Stimulated activated CD4-positive, alpha-beta T cell treated with anti-CD3 and anti-CD28 coated beads, Interleukin-4, amount 100 ng/mL, for 24 hours (primary cell): ENCODE results near the gene SETX.

ENCODE experiments used
- DNase-seq: peaks from one replicate; pipeline ENCODE4 v3.0.0-alpha.2; 2020

Gene SETX

DNA sequence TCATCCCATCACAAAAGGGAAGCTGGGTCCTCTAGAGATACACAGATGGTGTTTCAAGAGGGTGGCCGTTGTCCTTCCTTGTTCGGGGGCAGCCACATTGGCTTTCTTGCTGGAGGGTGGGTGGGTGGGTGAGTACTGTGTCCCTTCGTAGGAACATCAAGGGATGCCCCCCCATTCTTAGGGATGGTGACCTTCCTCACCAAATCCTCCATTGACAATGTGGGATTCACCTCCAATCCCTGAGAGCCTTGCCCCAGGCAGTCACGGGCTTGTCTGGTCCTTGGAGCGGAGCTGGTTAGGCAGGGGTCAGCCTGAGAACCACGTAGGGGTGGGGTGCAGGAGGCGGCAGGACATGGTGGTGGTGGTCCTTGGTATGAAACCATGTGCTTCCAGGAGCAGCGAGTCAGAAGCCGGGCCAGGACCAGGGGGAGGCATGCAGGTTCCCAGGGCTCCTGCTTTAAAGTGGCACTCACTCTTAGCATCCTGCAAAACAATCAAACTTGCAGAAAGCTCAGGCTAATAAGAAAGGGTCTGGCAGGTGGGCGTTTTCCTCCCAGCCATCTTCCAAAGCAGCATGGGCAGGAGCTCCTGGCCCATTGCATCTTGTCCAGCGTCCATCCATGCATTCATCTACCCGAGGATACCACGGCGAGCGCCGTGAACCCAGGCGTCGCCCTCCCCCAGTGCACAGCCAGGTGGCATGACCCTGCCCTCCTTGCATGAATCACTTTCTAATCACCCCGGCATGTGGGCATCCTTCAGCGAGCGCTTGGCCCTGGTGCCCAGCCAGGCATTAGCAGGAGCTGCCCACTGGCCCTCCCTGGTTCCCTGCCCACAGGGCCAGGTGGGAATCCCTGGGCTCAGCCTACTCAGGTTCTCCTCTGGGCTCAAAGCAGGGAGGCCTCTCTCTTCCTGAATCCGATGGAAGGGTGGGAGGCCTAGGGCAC, 116.5 kb downstream of the SETX start:
- no peak for DNase-seq

DNA sequence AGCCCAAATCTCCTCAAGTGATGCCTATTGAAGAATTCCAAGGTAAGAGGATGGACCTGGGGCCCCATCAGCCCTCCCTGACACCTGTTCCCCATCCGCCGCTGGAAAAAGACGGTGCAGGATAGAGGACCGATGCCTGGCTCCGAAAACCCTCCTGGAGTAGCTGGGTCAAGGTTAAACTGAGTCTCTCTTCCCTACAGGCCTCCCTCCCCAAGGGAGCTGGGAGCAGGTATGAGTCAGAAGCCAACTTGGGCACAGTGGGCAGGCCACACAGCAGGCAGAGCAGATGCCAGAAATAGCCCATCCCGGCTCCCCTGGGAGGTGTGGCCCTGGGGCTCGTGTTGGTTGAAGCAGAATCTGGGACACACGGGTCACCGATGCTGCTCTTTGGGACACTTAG, 117.3 kb downstream of the SETX start:
- no peak for DNase-seq

DNA sequence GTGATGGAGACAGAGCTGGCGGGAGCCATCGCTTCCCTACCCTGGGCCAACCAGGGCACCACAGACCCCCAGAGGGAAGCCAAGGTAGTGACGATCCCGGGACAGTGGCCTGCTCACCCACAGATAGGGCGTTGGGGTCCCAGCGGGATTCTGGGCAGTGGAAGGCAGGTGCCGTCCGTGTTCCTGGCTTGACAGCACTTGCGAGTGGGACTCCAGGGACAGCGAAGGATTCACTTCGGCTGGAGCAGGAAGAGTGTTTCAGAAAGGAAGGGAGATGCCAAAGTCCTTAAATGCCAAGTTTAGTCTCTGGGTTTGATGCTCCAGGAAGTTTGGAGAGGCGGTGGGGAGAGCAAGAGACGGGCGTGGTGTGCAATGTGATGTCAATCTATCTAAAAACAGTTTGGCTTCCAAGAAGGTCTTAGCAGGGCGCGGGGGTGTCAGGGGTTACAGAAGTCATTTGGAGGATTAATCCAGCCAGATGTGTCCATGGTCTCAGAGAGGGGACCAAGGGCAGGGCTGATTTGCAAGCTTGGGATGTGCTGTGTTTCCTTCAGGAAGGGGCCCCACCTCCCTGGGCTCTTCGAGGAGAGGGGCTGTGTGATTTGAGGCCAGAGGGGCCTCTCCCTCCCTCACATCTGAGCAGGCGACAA, 118.0 kb downstream of the SETX start:
- no peak for DNase-seq

DNA sequence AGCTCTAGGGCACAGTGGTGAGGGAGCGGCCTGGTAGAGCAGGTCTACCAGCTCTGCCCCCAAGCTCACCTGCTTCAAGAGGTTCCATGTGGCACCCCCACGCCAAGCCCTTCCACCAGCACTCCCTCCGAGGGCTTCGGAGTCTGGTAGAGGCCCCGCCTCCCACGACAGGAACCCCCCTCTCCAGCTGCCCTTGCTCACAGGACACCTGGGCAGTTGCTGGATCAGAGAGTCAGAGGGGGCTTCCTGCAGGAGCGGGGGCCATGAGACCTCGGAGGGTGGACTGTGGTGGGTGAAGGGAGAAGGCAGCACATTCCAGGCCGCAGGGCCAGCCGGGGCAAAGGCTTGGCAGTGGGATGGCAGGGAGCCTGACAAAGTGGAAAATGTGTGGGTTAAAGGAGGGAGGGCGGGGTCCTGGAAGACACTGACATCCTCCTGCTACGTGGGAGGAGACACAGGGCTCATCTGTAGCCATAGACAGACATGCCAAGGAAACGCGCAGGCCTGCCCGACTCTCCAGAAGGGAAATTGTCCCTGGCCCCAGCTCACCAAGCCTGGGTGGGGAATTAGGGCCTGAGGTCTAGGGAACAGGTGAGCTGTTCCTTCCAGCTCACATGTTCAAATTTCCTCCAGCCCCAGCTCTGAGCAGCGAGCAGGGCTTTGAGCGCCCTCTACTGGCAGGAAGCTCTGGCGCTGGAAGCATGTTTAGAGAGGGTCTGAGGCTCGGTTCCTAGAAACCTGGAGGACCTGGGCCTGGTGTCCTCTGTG, 118.7 kb downstream of the SETX start:
- peak; percentile 83 for DNase-seq

DNA sequence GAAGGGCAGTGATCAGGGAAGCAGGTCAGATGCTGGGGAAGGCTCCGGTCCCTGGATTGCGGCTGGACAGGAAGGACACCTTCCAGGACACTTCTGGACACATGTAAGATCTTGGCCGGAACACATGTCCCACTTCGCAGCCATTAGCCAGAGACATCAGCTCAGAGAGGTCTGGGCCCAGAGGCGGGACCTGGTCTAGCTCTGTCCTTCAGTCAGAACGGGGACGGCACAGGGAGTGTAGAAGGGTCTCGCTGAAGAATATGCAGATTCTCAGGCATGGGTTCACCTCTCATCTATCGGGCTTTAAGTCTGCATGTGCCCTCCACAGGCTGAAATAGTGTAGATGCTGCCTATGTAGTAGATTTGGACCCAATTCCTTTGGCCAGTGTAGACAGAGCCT, 119.7 kb downstream of the SETX start:
- DNase-seq = no peak

DNA sequence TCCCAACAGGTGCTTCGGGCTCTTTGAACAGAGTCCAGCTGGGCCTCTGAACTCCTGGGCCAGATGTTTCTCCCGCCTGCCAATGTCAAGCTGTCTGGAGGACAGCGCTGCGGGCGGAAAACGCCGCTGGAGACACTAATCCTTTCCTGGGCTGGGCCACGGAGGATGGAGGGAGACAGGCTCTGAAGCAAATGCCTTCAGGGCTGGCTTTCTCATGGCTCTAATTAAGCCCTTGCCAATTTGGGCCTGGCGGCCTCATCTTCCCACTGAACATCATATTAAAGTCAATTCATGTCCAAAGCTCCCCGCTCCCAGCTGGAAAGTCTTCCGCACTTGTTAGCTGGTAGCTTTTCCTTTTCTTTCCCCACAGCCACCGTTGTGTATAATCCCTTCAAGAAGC, 120.3 kb downstream of the SETX start:
- no peak for DNase-seq

DNA sequence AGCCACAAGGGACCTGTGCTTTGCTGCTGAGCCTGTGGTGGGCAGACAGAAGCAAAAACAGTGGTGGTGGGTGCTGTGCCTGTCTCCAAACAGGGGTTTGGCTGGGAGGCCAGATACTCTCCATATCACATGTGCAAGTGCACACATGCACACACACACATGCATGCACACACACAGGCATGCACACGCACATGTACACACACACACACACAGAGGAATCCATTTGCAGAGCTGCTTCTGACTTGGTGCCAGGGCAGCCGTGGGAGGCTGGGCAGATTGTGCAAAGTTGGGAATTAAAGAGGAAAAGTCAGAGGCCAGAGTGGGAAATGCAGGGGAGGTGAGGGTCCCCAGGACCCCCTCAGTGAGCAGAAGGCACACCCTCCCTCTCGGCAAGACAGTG, 121.6 kb downstream of the SETX start:
- no peak for DNase-seq

DNA sequence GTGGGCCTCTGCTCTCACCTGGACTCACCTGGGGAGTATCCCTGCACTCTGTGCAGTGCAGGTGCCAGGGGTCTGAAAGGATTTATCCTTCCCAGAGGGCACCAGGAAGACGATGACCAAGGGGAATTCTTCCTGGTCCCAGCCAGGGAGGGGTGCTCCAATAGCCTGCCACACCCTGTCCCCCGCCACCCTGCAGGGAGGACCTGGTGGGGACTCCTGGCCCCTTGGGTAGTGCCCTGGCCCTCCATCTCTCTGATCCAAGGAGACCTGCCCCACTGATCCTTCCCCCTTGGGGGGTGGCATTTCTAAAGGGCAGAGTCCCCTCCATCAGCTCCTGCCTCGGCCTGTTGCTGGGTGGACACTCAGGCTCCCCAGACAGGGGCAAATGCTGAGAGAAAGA, 122.3 kb downstream of the SETX start:
- DNase-seq = no peak

DNA sequence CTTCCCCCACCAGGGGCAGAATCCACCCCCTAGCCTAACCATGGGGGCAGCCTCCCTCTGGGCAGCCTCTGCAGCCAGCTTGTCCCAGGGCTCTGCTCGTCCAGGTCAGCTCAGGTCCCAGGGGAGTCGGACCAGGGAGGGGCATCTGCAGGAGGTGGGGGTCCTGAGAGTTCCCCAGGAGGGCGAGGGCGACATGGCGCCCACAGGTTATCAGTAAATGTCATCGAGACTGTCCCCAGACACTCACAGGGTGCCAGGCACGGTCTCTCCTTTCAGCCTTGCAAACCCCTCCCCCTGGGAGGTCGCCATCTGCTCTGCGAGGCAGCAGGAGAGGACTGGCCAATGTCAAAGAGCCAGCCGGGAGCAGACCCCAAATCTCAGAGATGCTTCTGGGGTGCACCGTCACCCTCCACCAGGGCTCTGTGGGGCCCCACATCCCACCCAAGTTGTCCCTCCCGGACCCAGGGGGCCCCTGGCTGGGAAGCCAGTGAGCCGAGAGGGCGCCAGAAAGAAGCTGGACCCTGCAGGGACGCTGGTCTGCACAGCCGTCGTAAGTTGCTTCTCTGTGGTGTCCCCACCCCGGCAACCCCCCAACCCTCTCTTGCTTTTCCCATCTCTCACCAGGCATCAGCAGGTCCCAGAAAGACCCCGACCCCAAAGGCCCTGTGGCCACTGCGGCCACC, 123.6 kb downstream of the SETX start:
- DNase-seq = no peak

DNA sequence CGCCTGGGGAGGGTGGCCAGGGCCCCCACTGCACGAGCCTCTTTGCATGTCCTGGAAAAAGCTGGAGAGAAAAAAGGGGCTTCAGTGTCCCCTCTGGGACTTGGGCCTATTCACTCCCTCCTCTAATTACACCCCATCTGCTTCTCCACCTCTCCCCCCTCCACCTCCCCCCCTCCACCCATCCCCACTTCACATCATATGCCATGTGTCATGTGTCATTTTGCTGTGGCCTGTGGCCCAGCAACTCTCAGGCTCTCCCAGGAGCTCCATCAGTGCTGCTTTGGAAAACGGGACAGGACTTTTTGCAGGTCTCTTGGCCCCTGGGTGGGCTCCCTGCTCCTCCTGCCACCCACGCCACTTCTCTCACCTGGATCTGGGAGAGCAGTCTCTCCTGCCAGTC, 124.2 kb downstream of the SETX start:
- DNase-seq = no peak

DNA sequence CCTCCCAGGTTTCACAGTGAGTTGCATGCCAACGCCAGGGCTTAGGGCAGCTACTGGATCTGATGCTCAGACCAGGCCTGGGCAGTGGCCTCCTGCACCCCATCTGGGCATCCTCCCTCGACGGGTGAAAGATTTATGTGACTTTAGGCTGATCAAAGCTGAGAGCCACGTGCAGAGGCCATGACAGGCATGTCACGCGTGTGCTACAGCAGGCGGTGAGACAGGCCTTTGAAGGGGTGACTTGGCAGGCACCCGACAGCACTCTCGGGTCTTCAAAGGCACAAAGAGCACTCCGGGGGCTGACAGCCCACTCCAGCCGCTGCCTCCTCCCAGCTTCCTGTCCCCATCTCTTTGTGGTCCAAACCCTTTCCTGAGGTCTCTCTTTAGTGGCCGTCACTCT, 126.7 kb downstream of the SETX start:
- DNase-seq = no peak

DNA sequence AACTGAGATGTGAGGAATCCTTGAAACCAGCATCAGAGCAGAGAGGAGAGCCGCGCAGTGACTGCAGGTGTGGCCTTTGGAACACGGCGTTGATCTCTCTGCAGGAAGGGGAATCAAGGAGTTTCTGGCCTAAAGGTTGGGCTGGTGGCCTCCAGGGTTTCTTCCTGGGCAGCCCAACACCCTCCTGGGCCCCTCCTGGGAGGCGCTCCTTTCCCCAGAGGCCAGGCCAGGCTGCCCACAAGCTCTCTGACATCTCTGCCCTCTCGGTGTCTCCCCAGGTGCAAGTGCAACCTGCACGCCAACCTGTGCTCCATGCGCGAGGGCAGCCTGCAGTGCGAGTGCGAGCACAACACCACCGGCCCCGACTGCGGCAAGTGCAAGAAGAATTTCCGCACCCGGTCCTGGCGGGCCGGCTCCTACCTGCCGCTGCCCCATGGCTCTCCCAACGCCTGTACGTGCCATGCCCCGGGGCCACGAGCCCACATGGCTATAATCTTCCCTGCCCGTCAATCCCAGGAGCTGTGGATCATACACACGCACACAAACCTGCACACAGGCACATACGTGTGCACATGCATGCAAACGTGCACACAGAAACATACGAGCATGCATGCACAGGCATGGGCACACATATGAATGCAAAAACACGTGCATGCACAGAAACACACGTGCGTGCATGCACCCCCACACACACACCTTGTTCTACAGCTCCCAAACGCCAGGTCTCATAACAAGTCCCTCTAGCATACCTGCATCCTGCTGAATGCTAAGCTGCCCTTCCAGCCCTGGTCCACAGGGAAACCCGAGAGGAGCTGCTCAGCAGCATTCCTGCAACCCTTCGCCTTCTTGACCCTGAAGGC, 128.0 kb downstream of the SETX start:
- no peak for DNase-seq

DNA sequence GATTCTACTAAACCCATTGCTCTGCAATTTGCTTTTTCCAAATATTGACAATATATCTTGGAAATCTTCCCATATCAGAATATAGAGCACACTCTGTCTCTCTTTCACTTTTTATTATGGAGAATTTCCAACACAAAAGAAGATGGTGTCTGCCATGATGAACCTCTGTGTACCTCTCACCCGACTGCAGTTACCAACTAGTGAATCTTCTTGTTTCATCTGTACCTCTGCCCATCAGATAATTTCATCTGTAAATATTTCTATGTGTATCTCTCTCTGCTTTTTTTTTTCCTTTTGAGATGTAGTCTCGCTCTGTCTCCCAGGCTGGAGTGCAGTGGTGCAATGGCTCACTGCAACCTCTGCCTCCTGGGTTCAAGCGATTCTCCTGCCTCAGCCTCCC, 130.1 kb downstream of the SETX start:
- DNase-seq = no peak

DNA sequence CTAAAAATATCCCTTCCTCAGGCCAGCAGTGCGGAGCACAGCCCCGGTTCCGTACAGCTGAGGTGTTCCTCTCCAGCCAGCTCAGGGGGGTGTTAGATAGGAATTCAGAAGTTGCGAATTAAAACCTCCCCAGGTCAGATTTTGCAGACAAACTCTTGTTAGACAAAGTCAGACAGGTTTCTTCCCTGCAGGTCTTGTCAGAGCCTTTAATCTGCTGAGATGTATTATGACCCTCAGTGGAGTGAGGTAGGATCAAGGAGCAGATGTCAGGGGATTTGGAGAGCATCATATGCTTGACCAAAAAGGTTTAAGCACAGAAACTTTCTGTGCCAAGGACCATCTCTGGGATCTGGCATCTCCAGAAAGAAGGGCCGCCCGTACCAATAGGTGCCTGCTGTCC, 132.8 kb downstream of the SETX start:
- DNase-seq = no peak

DNA sequence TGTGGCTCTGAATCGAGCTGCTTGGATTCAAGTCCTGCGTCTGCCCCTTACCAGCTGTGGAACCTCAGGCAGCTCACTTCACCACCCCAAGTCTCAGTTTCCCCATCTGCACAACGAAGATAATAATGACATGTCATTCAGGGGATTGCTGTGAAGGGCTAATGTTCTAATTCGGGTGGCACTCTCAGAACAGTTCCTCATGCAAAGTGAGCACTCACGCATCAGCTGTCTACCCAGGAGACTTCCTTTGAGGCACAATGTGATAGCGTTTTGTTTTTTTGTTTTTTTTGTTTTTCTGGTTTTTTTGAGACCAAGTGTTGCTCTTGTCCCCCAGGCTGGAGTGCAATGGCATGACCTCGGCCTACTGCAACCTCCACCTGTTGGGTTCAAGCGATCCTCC, 136.6 kb downstream of the SETX start:
- DNase-seq = no peak

DNA sequence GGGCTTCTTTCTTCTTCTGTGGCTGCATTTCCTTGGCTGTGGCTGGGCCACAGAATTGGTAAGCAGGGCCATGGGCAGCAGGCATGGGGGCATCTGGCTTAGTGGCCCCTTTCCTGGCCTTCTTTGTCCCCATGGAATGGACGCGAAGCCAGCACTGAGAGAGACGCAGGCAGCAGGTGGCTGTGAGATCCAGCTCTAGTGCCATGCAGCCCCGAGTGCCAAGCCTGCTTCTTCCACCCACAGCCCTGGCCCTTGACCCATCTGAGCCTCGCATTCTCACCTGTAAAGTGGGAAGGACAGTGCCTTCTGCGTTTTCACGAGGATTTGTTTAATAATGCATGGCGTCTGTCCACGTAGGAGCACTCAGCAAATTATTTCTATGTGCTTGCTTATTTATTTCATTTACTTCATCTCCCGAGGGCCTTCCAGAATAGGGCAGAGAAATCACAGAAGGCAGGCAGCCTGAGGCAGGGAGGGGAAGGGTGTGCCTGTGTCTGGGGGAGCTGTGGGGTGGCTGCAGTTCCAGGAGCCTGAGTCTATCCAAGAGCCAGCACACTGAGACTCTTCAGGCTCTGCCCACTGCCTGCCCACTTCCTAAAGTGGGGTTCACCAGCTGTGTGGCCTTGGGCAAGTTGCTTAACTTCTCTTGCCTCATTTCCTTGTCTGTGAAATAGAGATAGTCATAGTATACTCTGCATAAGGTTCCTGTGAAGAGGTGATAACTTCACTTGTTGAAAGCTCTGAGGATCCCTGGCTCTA, 137.7 kb downstream of the SETX start:
- DNase-seq = no peak

DNA sequence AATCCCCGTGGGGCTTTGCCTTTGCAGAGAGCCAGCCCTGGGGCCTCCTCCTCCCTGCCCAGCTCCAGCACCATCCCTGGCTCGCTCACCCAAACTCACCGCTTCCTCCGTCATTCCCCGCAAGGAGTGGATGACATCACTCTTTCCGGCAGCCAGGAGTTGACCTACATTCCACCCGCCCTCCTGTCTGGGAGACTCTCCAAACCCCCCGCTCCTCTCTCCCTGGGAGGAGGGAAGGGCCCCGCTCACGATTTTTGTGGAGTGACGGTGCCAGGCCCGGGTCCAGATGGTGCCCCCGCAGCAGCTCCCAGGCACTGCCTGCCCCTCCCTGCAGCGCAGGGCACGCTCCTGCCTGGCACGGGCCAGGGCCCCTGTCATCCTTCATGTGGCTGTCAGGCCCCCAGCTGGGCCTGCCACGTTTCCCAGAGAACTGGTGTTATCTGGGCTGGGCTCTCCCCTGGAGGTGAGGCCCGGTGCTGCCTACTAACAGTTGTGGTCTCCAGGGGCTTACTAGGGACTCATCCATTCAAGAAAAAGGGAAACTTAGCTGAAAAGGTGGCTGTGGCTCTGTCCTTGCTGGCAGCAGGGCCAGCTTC, 140.7 kb downstream of the SETX start:
- DNase-seq = no peak

DNA sequence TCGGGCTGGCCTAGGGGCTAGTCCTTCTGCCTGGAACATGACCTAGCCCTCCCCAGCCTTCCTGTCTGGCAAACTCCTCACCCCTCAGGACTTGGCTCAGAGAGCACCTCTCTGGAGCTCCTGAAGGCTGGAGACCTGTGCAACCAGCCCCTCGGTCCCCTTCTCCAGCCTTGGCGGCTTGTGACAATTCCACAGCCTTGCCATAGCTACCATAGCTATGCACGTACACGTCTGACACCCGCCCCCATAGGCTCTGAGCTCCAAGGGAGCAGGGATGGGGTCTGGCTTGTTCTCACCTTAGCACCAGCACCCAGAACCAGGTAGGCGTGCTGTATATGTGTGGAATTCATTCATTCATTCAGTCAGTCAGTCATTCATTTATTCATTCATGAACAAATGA, 143.2 kb downstream of the SETX start:
- DNase-seq = no peak
